ENCODE data around the gene SFXN3. TPM values are rescaled to one million over a fixed set of nuclear protein-coding genes. Genes with fewer than 3 reads are reported as not detected.

Gene SFXN3
- total RNA-seq, 1 experiment from 2014 or later, result 35.2 TPM

DNA sequence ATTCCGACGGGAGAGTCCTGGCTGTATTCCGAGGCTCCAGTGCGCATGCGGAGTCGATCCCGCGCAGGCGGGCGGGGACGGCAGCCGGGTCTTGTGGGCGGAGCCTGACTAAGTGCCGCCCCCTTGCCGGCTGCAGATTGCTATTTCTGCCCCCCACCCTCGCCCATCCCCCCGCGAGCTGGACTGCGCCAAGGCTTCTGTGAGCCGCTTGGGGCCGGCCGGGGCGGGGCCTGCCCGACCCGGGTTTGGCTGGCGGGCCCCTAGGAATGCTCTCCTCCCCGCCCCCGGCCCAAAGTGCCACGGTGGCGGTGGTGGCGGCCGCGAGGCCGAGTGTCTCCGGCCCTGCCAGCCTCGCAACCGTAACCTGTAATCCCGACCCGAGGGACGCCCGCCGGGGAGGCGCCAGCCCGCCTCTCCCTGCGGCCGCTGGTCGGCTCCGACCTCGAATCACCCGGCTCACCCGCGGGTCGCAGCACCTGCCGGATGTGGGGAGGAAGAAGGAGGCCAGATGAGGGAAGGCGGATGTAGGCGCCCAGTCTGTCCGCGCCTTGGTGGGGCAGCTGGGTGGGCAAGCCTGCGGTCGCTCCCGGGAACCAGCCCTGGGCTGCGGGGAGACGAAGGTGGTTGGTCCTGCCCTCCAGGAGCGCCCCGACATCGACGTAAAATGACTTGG, 30.1 kb downstream of the SFXN3 start:
- Histone ChIP-seq H3K36me3 (ENCODE audit: low read depth) (no peaks in the 10 kb centered on the region), H2AFZ (peak overlapping the region; percentile 93), H3K9me3 (ENCODE audit: insufficient read depth, low read depth) (no peaks in the 10 kb centered on the region), H3K4me1 (replicated peaks; ENCODE audit: insufficient read depth) (peaks cover 26% of the 10 kb centered on the region), H3K79me2 (ENCODE audit: low read depth) (peaks cover 40% of the 10 kb centered on the region), H3K4me3 (peak overlapping the region; percentile 62), H4K20me1 (ENCODE audit: insufficient read depth) (no peaks in the 10 kb centered on the region), H3K4me2 (peak overlapping the region; percentile 79), H3K9me2 (ENCODE audit: insufficient read depth) (no peaks in the 10 kb centered on the region), H3F3A (ENCODE audit: insufficient read depth, low read depth) (peaks cover 19% of the 10 kb centered on the region), H3K27ac (peak overlapping the region; percentile 86), H3K27me3 (ENCODE audit: insufficient read depth, low read depth) (no peaks in the 10 kb centered on the region)
- BruUV-seq (replicated peaks), result no TSS peak
- peak; percentile 73 to 93 for DNase-seq
- ChIA-PET POLR2A (ENCODE audit: unreplicated experiment) (no interaction called here), CTCF (interaction anchor here (0.5 to 1.2 kb wide), 3 partner anchors 19 to 47 kb away, joined by 3 to 6 read pairs (median 4); no protein-coding TSS in a partner anchor)
- no peak for TF ChIP-seq EZH2 (IDR thresholded peaks at IDR 0.05; ENCODE audit: low read depth)
- intact Hi-C loops (cut with micrococcal nuclease; ENCODE audit: unreplicated experiment), result loop anchor here (1.0 kb wide), 1 partner anchor 81 kb away; no protein-coding TSS in a partner anchor

GRCh38 chr10:101061624-101062231, 30.7 kb downstream of the SFXN3 start, which contains the start of gene KAZALD1:
Gene KAZALD1, plus strand, starts transcription at chr10:101061989. Its CDS starts 604 bp downstream, at chr10:101062593.
- peak within 1 kb of the TSS; percentile 62 for H3K4me3 ChIP-seq
- no peaks in the 10 kb centered on the region for H3K9me2 ChIP-seq (ENCODE audit: insufficient read depth)
- ChIA-PET POLR2A (ENCODE audit: unreplicated experiment) (interaction anchor here (0.5 to 0.6 kb wide), 2 partner anchors 19 to 304 kb away, joined by 3 to 12 read pairs; no protein-coding TSS in a partner anchor), CTCF (interaction anchor here (0.5 to 0.6 kb wide), 2 partner anchors 48 to 1442 kb away, joined by 3 to 4 read pairs; partner anchors contain the start of gene SUFU)
- peaks cover 25% of the 10 kb centered on the region for H3F3A ChIP-seq (ENCODE audit: insufficient read depth, low read depth)
- no peaks in the 10 kb centered on the region for H3K27me3 ChIP-seq (ENCODE audit: insufficient read depth, low read depth)
- peaks cover 40% of the 10 kb centered on the region for H3K79me2 ChIP-seq (ENCODE audit: low read depth)
- H3K27ac ChIP-seq, result peak within 1 kb of the TSS; percentile 86
- H3K4me1 ChIP-seq (replicated peaks; ENCODE audit: insufficient read depth), result peaks cover 26% of the 10 kb centered on the region
- intact Hi-C loops (cut with micrococcal nuclease; ENCODE audit: unreplicated experiment), result loop anchor here (2.0 kb wide), 1 partner anchor 65 kb away; no protein-coding TSS in a partner anchor
- no peaks in the 10 kb centered on the region for H3K36me3 ChIP-seq (ENCODE audit: low read depth)
- H4K20me1 ChIP-seq (ENCODE audit: insufficient read depth), result no peaks in the 10 kb centered on the region
- peak within 1 kb of the TSS; percentile 93 for H2AFZ ChIP-seq
- peak within 1 kb of the TSS; percentile 79 for H3K4me2 ChIP-seq
- H3K9me3 ChIP-seq (ENCODE audit: insufficient read depth, low read depth), result no peaks in the 10 kb centered on the region
- no peak for TF ChIP-seq EZH2 (IDR thresholded peaks at IDR 0.05; ENCODE audit: low read depth)
- BruUV-seq (replicated peaks), result TSS peak; percentile 71
- peak in 1 of 2 experiments; percentile 32 for DNase-seq

DNA sequence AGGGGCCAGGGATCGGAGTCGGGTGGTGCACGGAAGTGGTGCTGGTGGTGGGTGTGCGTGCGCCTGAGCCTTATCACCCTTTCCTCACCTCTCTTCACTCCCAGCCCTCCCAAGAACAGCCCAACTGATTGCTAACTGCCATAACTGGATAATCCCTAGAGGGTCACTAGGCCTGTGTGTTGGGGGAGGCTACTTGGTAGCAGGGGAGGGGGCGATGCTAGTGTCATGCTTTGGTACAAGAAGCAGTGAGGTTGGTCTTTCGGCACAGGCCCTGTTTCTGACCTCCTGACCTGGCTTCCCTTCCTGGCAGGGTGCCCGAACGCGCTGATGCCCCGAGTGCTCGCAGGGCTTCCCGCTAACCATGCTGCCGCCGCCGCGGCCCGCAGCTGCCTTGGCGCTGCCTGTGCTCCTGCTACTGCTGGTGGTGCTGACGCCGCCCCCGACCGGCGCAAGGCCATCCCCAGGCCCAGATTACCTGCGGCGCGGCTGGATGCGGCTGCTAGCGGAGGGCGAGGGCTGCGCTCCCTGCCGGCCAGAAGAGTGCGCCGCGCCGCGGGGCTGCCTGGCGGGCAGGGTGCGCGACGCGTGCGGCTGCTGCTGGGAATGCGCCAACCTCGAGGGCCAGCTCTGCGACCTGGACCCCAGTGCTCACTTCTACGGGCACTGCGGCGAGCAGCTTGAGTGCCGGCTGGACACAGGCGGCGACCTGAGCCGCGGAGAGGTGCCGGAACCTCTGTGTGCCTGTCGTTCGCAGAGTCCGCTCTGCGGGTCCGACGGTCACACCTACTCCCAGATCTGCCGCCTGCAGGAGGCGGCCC, 31.4 kb downstream of the SFXN3 start:
- Histone ChIP-seq H3K79me2 (ENCODE audit: low read depth) (peaks cover 40% of the 10 kb centered on the region), H2AFZ (peak overlapping the region; percentile 93), H4K20me1 (ENCODE audit: insufficient read depth) (no peaks in the 10 kb centered on the region), H3K36me3 (ENCODE audit: low read depth) (no peaks in the 10 kb centered on the region), H3F3A (ENCODE audit: insufficient read depth, low read depth) (peaks cover 25% of the 10 kb centered on the region), H3K4me2 (peak overlapping the region; percentile 79), H3K27ac (peak overlapping the region; percentile 86; the same call in 1 of the 2 replicates), H3K4me1 (replicated peaks; ENCODE audit: insufficient read depth) (peaks cover 26% of the 10 kb centered on the region), H3K9me3 (ENCODE audit: insufficient read depth, low read depth) (no peaks in the 10 kb centered on the region), H3K27me3 (ENCODE audit: insufficient read depth, low read depth) (no peaks in the 10 kb centered on the region), H3K9me2 (ENCODE audit: insufficient read depth) (no peaks in the 10 kb centered on the region), H3K4me3 (peak overlapping the region; percentile 62)
- peak in 1 of 2 experiments; percentile 62 for DNase-seq
- no peak for TF ChIP-seq EZH2 (IDR thresholded peaks at IDR 0.05; ENCODE audit: low read depth)
- TF ChIP-seq, protein P1, sequence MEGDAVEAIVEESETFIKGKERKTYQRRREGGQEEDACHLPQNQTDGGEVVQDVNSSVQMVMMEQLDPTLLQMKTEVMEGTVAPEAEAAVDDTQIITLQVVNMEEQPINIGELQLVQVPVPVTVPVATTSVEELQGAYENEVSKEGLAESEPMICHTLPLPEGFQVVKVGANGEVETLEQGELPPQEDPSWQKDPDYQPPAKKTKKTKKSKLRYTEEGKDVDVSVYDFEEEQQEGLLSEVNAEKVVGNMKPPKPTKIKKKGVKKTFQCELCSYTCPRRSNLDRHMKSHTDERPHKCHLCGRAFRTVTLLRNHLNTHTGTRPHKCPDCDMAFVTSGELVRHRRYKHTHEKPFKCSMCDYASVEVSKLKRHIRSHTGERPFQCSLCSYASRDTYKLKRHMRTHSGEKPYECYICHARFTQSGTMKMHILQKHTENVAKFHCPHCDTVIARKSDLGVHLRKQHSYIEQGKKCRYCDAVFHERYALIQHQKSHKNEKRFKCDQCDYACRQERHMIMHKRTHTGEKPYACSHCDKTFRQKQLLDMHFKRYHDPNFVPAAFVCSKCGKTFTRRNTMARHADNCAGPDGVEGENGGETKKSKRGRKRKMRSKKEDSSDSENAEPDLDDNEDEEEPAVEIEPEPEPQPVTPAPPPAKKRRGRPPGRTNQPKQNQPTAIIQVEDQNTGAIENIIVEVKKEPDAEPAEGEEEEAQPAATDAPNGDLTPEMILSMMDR (conservative IDR thresholded peaks at IDR 0.05), result no peak; the same call in 1 of the 2 replicates
- CTCF ChIA-PET, result no interaction called here
- intact Hi-C loops (cut with micrococcal nuclease; ENCODE audit: unreplicated experiment), result loop anchor here (2.0 kb wide), 1 partner anchor 66 kb away; no protein-coding TSS in a partner anchor
- BruUV-seq (replicated peaks), result no TSS peak
- POLR2A ChIA-PET (ENCODE audit: unreplicated experiment), result no interaction called here

All from PC-9 (cell line).